Mononuclear cell (primary cell): ENCODE results near the gene ZSWIM4. TPM values are rescaled to one million over a fixed set of nuclear protein-coding genes. Genes with fewer than 3 reads are reported as not detected.
A peak's percentile ranks its signal among the peaks of the same experiment; 100 is the strongest.

ENCODE experiments used
- H3K27me3 ChIP-seq: 2 replicates; pipeline ENCODE4 v1.6.0; 2011; ENCODE audit warnings: low read length, control low read depth; ENCODE audit not compliant: insufficient read depth
- H3K4me1 ChIP-seq: 2 replicates; pipeline ENCODE4 v1.5.1; 2011; ENCODE audit warnings: mild to moderate bottlenecking, low read length, control low read depth; ENCODE audit not compliant: insufficient read depth
- H3K4me3 ChIP-seq: 2 replicates; pipeline ENCODE4 v1.5.1; 2011; ENCODE audit warnings: mild to moderate bottlenecking, low read length, moderate library complexity
- H3K9me3 ChIP-seq: 2 replicates; pipeline ENCODE4 v1.5.1; 2011; ENCODE audit warnings: low read depth, mild to moderate bottlenecking, control low read depth, low read length
- total RNA-seq: library from RNA; depleted of rRNA; stranded (reverse); fragments of >200 nt; gene quantifications from one replicate; pipeline ENCODE4 v1.2.3, GENCODE V29; 2012

Gene ZSWIM4
- total RNA-seq, 1 donor = 1.5 TPM

DNA sequence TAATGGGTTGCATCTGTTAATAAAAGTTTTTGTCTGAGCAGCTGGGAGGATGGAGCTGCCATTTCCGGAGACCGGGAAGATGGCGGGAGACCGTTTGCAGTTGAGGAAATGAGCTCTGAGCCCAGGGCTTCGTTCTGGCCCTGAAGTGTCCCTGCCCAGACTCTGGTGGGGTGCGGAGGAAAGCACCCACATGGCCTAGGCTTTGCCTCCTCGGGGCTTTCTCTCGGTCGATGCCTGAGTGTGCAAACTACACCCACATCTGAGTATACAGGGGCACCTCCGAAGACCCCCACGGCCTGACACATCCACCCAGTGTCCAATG is 66.1 kb downstream of the ZSWIM4 start:
- peak overlapping the region; percentile 52 for H3K4me3 ChIP-seq
- H3K4me1 ChIP-seq = peaks cover 22% of the 10 kb centered on the region
- no peaks in the 10 kb centered on the region for H3K9me3 ChIP-seq
- H3K27me3 ChIP-seq = peaks cover 16% of the 10 kb centered on the region

DNA sequence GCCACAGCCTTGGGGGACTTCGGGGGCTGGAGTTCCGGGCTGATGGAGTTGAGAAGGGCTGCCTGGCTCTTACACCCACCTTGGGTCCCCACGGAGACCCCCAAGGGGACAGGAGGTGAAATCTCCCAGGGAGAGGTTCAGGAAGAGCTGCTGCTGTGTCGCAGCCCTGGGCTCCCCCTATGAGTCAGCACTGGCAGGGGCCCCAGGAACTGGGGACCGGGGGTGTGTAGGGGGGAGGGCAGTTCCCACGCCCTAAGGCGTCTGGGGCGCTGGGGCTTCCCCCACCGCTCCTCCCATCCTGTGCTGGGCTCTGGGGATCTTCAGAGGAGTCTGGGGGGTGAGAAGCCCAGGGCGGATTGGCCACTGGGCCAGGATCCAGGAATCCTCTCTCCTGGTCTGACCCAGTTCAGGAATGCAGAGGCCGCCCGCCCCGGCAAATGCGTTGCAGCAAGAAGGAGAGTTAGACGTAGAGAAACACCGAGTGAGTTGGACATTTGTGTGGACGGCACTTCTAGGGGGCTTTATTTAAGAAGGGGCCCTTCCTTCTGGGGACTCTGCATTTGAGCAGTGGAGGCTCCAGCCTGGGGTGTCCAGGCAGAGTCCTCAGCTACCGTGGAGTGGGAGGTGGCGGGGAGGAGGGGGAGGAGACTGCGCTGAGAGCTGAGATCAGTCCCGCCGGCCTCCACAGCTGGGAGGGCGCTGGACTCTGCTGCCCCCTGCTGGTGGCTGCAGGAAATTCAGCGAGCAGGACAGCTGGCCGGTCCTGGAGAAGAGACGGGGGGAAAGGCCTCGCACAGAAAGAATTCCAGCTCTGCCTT is 66.7 kb downstream of the ZSWIM4 start:
- H3K27me3 ChIP-seq = peaks cover 20% of the 10 kb centered on the region
- H3K4me1 ChIP-seq = peaks cover 23% of the 10 kb centered on the region
- H3K9me3 ChIP-seq = no peaks in the 10 kb centered on the region
- H3K4me3 ChIP-seq = peak overlapping the region; percentile 52

DNA sequence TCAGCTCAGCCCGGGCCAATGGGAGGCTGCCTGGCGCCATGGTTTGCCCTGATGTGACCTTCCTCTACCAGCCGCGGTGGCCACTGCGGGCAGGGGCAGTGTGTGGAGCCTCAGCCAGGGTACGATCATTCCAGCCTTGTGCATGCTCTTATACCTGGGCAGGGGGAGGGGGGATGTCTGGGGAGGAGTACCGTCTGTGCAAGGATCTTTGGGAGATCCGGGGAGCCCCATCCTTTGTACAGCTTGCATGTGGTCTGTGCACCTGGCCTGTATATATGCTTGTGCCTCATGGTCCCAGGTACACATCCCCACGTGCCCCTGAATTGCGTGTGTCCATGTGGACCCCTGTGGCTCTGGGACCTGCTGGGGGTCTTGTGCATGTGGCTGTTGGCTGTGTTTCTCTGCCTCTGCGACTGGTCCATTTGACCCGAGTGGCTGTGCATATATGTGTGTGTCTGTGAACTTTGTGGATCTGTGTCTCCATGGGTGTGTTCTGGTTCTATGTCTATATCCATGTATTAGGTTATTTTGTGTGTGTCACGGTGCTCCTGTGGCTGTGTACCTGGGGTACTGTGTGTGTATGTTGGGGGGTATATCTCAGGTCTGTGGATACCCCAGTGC is 68.9 kb downstream of the ZSWIM4 start:
- Histone ChIP-seq H3K9me3 (no peaks in the 10 kb centered on the region), H3K4me3 (no peak overlapping the region), H3K27me3 (peaks cover 23% of the 10 kb centered on the region), H3K4me1 (peaks cover 23% of the 10 kb centered on the region)

DNA sequence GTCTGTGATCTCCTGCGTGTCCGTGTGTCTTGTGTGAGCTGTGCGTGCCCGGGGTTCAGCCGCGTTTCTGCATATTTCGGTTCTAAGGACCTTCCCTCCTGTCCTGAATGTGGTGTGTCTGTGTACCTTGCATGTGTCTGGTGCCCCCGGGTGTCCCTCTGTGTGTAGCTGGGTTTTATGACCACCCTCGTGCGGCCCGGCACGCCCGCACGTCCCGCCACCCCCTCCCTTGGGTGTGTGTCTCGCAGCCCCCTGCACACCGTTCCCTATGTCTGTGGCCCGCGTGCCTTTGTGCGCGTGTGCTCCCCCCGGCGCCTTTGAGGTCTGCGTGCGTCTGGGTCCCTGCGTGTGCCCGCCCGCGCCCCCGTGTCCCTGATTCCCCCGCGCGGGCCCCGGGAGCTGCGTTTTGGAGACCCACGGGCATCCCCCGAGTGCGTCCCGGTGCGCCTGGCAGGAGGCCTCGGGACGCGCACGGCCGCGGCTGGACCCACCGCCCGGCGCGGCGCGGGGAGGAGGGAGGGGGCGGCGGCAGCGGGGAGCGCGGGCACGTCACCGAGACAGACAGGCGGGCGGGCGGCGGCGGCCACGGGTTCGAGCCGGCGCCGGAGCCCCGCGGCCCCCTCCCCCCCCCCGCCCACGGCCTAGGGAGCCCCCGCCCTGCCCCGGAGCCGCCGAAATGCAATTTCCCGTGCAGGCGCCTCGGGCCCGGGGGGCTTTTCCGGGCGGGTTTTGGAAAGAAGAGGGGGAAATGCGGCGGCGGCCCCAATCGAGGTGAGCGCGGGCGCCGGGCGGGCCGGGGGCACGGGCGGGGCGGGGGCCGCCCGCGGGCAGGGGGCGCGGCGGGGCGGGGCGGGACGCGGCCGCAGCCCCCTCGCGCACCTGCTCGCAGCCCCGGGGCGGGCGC is 69.7 kb downstream of the ZSWIM4 start:
- H3K27me3 ChIP-seq = peaks cover 23% of the 10 kb centered on the region
- H3K9me3 ChIP-seq = no peaks in the 10 kb centered on the region
- no peak overlapping the region for H3K4me3 ChIP-seq
- peaks cover 23% of the 10 kb centered on the region for H3K4me1 ChIP-seq

DNA sequence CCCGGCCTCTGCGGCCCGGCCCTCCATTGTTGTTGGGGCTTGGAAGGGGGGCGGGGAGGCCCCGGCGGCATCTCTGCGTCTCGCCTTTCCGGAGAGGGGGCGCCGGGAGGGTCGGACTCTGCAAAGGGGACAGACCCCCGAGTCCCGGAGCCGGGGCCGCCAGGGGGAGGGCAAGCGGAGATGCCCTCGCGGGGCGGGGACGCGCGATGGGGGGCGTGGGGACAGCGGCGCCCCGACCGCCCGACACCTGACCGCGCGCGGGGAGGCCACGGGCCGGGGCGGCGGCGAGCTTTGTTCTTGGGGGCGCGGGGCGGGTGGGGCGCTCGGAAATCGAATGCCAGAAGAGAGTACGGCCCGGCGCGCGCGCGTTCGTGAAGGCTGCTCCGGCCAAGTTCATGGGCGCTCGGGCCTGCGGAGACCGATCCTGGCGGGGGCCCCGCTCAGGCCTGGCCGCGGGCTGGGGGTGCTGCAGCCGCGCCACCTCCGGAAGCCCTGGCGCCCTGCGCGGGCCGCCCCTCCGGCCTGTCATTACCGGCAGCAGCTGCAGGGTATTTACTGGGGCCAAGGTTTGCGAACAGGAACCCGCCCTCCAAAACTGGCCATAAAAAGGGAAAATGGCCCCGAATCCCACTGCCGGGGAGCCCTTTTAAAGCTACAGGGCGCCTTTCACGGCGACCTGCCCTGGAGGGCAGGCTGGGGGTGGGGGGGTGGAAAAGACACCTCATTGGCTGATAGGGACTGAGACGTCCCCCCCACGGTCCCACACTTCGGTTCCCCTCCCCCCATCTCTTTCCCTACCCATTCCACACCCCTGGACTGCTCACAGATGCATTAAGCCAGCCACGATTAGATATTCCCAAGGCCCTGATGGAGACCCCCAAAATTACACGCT is 70.6 kb downstream of the ZSWIM4 start:
- Histone ChIP-seq H3K27me3 (peaks cover 23% of the 10 kb centered on the region), H3K9me3 (no peaks in the 10 kb centered on the region), H3K4me1 (peaks cover 23% of the 10 kb centered on the region), H3K4me3 (peak overlapping the region; percentile 18)

DNA sequence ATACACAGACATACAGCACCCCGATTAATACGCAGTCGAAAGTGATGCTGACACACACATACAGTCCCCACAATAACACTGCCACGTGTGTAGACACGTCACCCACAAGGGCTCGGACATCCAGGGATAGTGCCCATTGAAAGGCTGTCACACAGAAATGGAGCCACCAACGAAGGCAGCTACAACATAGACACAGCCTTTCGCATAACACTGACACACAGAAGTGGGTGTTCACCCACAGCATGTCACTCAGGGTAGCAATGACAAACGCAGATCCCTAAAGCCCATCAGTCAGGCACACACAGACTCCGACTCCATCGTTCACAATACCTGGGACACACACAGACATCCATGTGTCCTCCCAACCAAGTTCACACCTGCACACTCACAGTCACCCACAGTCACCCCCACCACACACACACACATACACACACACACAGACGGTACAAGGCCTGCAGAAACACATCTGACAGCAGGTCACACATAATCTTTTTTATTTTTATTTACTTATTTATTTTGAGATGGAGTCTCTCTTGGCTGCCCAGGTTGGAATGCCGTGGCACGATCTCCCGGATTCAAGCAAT is 71.3 kb downstream of the ZSWIM4 start:
- peaks cover 23% of the 10 kb centered on the region for H3K27me3 ChIP-seq
- no peaks in the 10 kb centered on the region for H3K9me3 ChIP-seq
- peaks cover 16% of the 10 kb centered on the region for H3K4me1 ChIP-seq
- H3K4me3 ChIP-seq = no peak overlapping the region

DNA sequence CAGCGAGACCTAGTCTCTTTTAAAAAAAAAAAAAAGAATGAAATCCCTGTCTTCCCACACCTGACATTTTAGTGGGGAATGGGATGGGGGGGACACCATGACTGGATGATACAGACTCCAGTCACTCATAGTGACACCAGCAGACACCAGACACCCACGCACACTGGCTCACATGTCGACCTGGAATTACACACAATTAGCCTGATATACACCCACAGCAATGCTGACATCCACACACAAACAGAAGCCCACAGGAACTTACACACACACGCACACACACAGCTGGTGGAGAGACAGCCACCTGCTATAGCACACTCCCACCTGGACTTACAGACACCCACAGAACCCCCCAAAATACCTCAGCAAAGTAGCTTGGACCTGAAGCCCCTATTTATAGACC is 73.4 kb downstream of the ZSWIM4 start:
- Histone ChIP-seq H3K4me3 (no peak overlapping the region), H3K4me1 (peaks cover 13% of the 10 kb centered on the region), H3K9me3 (no peaks in the 10 kb centered on the region), H3K27me3 (peaks cover 26% of the 10 kb centered on the region)

DNA sequence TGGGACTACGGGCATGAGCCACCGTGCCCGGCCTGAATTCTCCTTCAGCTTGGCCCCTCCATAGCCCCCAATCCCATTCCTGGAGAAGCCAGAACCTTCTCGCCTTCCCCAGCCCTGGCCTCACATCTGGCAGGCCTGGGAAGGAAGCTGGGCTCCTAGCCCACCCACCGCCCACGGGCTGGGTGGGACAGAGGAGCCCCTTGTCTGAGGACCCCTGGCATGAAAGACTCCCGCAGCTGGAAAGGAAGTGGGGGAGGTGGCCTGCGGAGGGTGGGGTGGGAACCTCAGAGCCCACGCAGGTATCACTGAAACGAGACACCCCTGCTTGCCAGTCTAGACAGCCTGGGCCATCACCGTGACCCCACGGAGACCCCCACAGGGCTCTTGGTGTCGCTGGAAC is 74.0 kb downstream of the ZSWIM4 start:
- peaks cover 19% of the 10 kb centered on the region for H3K27me3 ChIP-seq
- H3K4me1 ChIP-seq = peaks cover 13% of the 10 kb centered on the region
- no peaks in the 10 kb centered on the region for H3K9me3 ChIP-seq
- H3K4me3 ChIP-seq = no peak overlapping the region

DNA sequence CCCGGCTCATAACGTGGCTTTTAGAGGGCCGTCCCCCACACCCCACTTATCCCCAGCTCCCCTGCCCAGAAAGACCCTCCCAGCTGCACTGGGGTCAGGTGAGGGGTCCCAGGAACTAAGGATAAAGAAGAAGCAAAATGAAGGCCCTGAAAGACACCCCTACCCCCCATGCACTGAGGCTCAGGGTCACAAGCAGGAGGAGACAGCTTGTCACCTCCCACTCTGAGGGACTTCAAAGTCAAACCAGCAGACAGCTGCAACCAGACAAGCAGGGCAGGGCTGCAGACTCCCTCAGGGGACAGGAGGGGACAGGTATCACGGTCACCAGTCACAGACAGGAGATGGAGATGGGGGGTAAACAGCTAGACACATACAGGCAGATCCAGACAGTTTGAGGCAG is 75.6 kb downstream of the ZSWIM4 start:
- no peak overlapping the region for H3K4me3 ChIP-seq
- no peaks in the 10 kb centered on the region for H3K9me3 ChIP-seq
- H3K4me1 ChIP-seq = peaks cover 13% of the 10 kb centered on the region
- H3K27me3 ChIP-seq = peaks cover 14% of the 10 kb centered on the region

DNA sequence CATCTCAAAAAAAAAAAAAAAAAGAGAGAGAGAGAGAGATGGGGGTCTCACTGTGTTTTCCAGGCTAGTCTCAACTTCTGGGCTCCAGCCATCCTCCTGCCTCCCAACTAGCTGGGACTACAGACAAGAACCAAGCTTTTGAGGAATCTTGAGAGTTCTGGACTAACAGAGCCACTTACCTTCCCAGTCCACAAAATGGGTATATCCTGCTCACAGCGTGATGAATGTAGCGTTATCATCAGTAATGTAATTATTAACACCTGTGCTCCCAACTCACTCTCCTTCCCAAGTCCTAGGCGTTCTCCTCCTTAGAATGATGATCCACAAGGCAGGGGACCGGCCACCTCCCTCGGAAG is 77.1 kb downstream of the ZSWIM4 start:
- Histone ChIP-seq H3K27me3 (peaks cover 3% of the 10 kb centered on the region), H3K4me1 (peaks cover 6% of the 10 kb centered on the region), H3K4me3 (no peak overlapping the region), H3K9me3 (no peaks in the 10 kb centered on the region)

DNA sequence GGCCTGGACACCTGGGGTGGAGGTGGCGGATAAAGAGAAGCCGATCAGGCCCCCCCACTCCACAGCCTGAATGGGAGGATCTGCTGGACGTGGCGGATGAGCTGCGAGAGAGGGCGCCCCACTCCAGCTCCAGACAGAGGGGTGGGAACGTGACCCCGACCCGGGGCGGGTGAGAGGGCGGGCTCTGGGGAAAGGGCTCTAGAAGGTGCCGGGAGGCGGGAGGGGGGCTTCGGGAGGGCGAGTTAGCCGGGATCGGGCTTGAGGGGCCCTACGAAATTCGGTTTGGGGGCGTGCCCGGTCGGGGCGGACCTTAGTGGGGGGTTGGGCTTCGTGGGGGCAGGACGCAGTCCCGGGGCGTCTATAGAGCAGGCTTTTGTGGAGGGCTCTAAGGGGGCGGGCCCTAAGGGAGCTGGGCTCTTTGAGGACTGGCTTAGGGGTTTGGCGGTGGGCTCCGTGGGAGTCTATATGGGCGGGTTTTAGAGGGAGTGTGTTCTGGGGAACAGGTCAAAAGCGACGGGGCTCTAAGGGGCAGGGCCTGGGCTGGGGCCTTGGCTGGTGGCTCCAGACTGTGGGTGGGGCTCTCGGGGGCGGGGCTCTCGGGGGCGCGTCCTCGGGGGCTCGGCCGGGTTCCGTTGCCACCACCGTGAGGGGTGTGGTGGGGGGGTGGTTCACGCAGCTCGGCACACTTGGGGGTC is 77.6 kb downstream of the ZSWIM4 start:
- Histone ChIP-seq H3K27me3 (peaks cover 2% of the 10 kb centered on the region), H3K4me1 (peaks cover 6% of the 10 kb centered on the region), H3K4me3 (no peak overlapping the region), H3K9me3 (no peaks in the 10 kb centered on the region)

DNA sequence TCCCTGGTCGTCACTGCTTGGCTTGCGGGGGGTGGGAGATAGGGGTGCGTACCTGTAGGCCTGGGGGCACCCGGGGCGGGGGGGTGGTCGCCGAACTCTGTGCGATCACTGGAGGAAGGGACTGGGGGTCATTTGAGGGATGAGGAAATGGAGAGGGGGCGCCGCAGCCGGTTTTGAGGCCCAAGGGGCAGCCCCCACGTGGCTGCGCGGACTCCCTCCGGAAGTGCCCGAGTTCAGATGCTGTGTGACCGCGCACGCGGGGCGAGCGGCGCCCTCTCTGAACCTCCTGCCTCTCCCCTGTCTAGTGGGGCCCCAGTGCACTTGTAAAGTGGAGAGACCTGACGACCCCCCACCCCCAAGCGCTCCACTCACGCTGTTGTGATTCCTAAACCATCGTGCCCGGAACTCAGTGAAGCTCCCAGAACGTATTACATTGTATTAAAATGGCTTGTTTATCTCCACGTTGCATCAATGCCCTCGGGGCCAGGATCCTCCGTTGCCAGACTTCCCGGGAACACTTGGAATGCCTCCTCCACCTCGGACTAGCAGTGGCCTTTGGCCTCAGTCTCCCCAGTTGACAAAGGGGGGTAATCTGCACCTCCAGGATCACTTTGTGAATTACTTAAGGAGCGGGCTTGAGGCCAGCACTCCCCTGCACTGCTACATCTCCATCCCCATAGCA is 78.7 kb downstream of the ZSWIM4 start:
- H3K27me3 ChIP-seq = peaks cover 2% of the 10 kb centered on the region
- no peak overlapping the region for H3K4me3 ChIP-seq
- H3K4me1 ChIP-seq = peaks cover 6% of the 10 kb centered on the region
- H3K9me3 ChIP-seq = no peaks in the 10 kb centered on the region

DNA sequence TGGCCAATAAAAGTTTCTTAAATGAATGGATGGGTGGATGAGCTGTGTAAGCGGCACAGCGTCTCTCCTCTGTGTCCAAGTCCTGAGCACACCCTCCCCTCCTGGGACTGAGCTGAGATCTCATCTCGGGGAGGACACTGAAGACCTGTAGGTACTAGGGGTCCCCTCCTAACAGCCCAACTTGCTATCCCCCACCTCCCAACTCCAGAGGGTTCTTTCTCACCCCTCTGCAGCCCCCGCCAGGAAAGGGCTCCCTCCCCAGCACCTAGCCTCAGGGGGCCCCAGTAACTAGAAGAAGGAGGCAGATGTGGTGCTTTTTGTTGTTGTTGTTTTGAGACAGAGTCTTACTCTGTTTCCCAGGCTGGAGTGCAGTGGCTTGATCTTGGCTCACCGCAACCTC is 80.6 kb downstream of the ZSWIM4 start:
- H3K4me3 ChIP-seq = no peak overlapping the region
- H3K9me3 ChIP-seq = no peaks in the 10 kb centered on the region
- peaks cover 19% of the 10 kb centered on the region for H3K4me1 ChIP-seq
- peaks cover 2% of the 10 kb centered on the region for H3K27me3 ChIP-seq
